Neuronal stem cell (in vitro differentiated cells): ENCODE results near the gene FAM177B.
"Not testable (repeated sequence)": the region's sequence is repeated elsewhere in the genome, so short reads cannot be mapped to it uniquely, and the experiment has no call there.

Experiments used
- DNase-seq: peaks from one replicate; pipeline ENCODE4 v3.0.0-alpha.2; 2013; ENCODE audit warnings: low spot score
- H2AFZ ChIP-seq: one replicate; pipeline ENCODE4 v1.6.1; 2013; ENCODE audit warnings: mild to moderate bottlenecking, low read length, inconsistent platforms
- H2AK5ac ChIP-seq: 2 replicates; pipeline ENCODE4 v1.6.1; 2013; ENCODE audit warnings: low read depth, mild to moderate bottlenecking, inconsistent platforms, low read length, moderate library complexity, mixed read lengths
- H2BK120ac ChIP-seq: 2 replicates; pipeline ENCODE4 v1.6.1; 2013; ENCODE audit warnings: low read depth, mild to moderate bottlenecking, inconsistent platforms, low read length, moderate library complexity, mixed read lengths
- H2BK12ac ChIP-seq: one replicate; pipeline ENCODE4 v1.6.1; 2013; ENCODE audit warnings: low read length, inconsistent platforms
- H2BK15ac ChIP-seq: 2 replicates; pipeline ENCODE4 v1.6.1; 2013; ENCODE audit warnings: mild to moderate bottlenecking, low read length, inconsistent platforms, mixed read lengths
- H2BK5ac ChIP-seq: one replicate; pipeline ENCODE4 v1.6.1; 2013; ENCODE audit warnings: inconsistent platforms, mild to moderate bottlenecking, low read length, moderate library complexity
- H3K14ac ChIP-seq: one replicate; pipeline ENCODE4 v1.6.1; 2013; ENCODE audit warnings: low read length, inconsistent platforms
- H3K18ac ChIP-seq: 2 replicates; pipeline ENCODE4 v1.6.1; 2013; ENCODE audit warnings: low read length, inconsistent platforms
- H3K23ac ChIP-seq: 2 replicates; pipeline ENCODE4 v1.6.1; 2013; ENCODE audit warnings: low read depth, mild to moderate bottlenecking, mixed read lengths, low read length, inconsistent platforms; ENCODE audit not compliant: poor library complexity
- H3K27ac ChIP-seq: replicated peaks from 3 replicates; pipeline ENCODE4 v1.5.1; 2013; ENCODE audit warnings: low read length, inconsistent platforms
- H3K27me3 ChIP-seq, 3 experiments: 2 replicates each; pipeline ENCODE4 v1.6.1; 2013; ENCODE audit warnings: low read length in 3 of 3, mild to moderate bottlenecking in 2 of 3, inconsistent platforms in 1 of 3, low read depth in 1 of 3, mixed read lengths in 1 of 3, moderate library complexity in 1 of 3; ENCODE audit not compliant: control insufficient read depth in 3 of 3, insufficient read depth in 3 of 3
- H3K36me3 ChIP-seq, 2 donors: replicated peaks in 1 of 2; 2 replicates each; pipeline ENCODE4 v1.6.1; 2013; ENCODE audit warnings: low read length in 2 of 2; ENCODE audit not compliant: control insufficient read depth in 2 of 2, insufficient read depth in 2 of 2
- H3K4ac ChIP-seq: 2 replicates; pipeline ENCODE4 v1.6.1; 2013; ENCODE audit warnings: inconsistent platforms, mild to moderate bottlenecking, low read length, moderate library complexity
- H3K4me1 ChIP-seq, 2 donors: 1 replicate in 1 of 2; 2 replicates in 1 of 2; pipeline ENCODE4 v1.6.1; 2013; ENCODE audit warnings: low read length in 2 of 2, low read depth in 1 of 2; ENCODE audit not compliant: control insufficient read depth in 2 of 2, insufficient read depth in 1 of 2
- H3K4me2 ChIP-seq: one replicate; pipeline ENCODE4 v1.6.1; 2013; ENCODE audit warnings: mild to moderate bottlenecking, low read length, inconsistent platforms; ENCODE audit not compliant: insufficient read depth, poor library complexity, severe bottlenecking
- H3K4me3 ChIP-seq, 2 donors: 2 replicates each; pipeline ENCODE4 v1.5.1; 2013; ENCODE audit warnings: low read length in 2 of 2, mild to moderate bottlenecking in 2 of 2, inconsistent platforms in 1 of 2, moderate library complexity in 1 of 2
- H3K79me1 ChIP-seq: one replicate; pipeline ENCODE4 v1.6.1; 2013; ENCODE audit warnings: low read depth, mild to moderate bottlenecking, inconsistent platforms, low read length, moderate library complexity
- H3K9ac ChIP-seq: one replicate; pipeline ENCODE4 v1.6.1; 2013; ENCODE audit warnings: mild to moderate bottlenecking, low read depth, low read length, inconsistent platforms; ENCODE audit not compliant: poor library complexity
- H3K9me3 ChIP-seq, 2 donors: replicated peaks in 1 of 2; 2 replicates each; pipeline versions ENCODE3 to v1.6.1; 2013; ENCODE audit warnings: low read length in 2 of 2, mild to moderate bottlenecking in 2 of 2, inconsistent platforms in 1 of 2, low read depth in 1 of 2, mixed read lengths in 1 of 2, moderate library complexity in 1 of 2; ENCODE audit not compliant: control insufficient read depth in 2 of 2, insufficient read depth in 1 of 2
- H4K8ac ChIP-seq: one replicate; pipeline ENCODE4 v1.6.1; 2013; ENCODE audit warnings: low read depth, mild to moderate bottlenecking, inconsistent platforms, low read length, moderate library complexity
- H4K91ac ChIP-seq: one replicate; pipeline ENCODE4 v1.6.1; 2013; ENCODE audit warnings: low read length, low read depth, mild to moderate bottlenecking, inconsistent platforms; ENCODE audit not compliant: poor library complexity
- WGBS, 2 donors: extraction: QIAGEN DNeasy Blood & Tissue Kit; methylation state at CpG; one replicate each; pipeline ENCODE4 v1.1.7; 2013; ENCODE audit warnings: missing lambda C conversion rate in 2 of 2, mixed read lengths in 1 of 2; ENCODE audit not compliant: insufficient read length in 2 of 2, insufficient replicate concordance in 1 of 2; ENCODE audit errors: extremely low coverage in 2 of 2; 5-methylcytosine and 5-hydroxymethylcytosine counted together

FAM177B gene

GRCh38 chr1:222757646-222758268, 20.8 kb downstream of the FAM177B start:
- no peak for DNase-seq
- H2BK120ac ChIP-seq: no peak overlapping the region
- no peak overlapping the region for H2AFZ ChIP-seq

GRCh38 chr1:222759451-222760035, 22.5 kb downstream of the FAM177B start:
- Histone ChIP-seq H4K91ac (no peak overlapping the region), H3K79me1 (no peaks in the 10 kb centered on the region), H2BK12ac (no peak overlapping the region), H2BK15ac (no peak overlapping the region), H3K14ac (no peak overlapping the region), H3K4me2 (no peak overlapping the region), H3K36me3 (no peaks in the 10 kb centered on the region), H3K4ac (no peak overlapping the region), H3K23ac (no peak overlapping the region), H3K18ac (no peak overlapping the region), H3K4me3 (no peak overlapping the region), H4K8ac (no peak overlapping the region), H2AK5ac (no peak overlapping the region), H3K27ac (no peak overlapping the region), H3K4me1 (no peaks in the 10 kb centered on the region), H2BK5ac (no peak overlapping the region), H2BK120ac (no peak overlapping the region), H2AFZ (no peak overlapping the region), H3K9me3 (no peaks in the 10 kb centered on the region), H3K9ac (no peak overlapping the region), H3K27me3 (peaks cover 0 to 2% (median 0%) of the 10 kb centered on the region in 3 experiments)
- DNase-seq: no peak
- WGBS, 2 donors: no CpG with 5 or more reads among the region's 5 CpGs

More at GRCh38 chr1:222757646-222758268, 20.8 kb downstream of the FAM177B start:
- Histone ChIP-seq H4K8ac (no peak overlapping the region), H4K91ac (no peak overlapping the region), H3K4ac (no peak overlapping the region), H3K9me3 (no peaks in the 10 kb centered on the region), H3K14ac (no peak overlapping the region), H3K36me3 (no peaks in the 10 kb centered on the region), H3K4me3 (no peak overlapping the region), H3K79me1 (no peaks in the 10 kb centered on the region), H3K4me2 (no peak overlapping the region), H3K27ac (no peak overlapping the region), H2BK5ac (no peak overlapping the region), H2AK5ac (no peak overlapping the region), H3K23ac (no peak overlapping the region), H2BK12ac (no peak overlapping the region), H2BK15ac (no peak overlapping the region), H3K4me1 (no peaks in the 10 kb centered on the region), H3K9ac (no peak overlapping the region), H3K27me3 (peaks cover 0 to 2% (median 0%) of the 10 kb centered on the region in 3 experiments), H3K18ac (no peak overlapping the region)
- WGBS, 2 donors: no CpG with 5 or more reads among the region's 10 CpGs

GRCh38 chr1:222761083-222761482, 24.1 kb downstream of the FAM177B start:
- Histone ChIP-seq H3K27me3 (no peaks in the 10 kb centered on the region), H3K9ac (no peak overlapping the region), H2BK5ac (no peak overlapping the region), H3K4ac (no peak overlapping the region), H3K27ac (no peak overlapping the region), H4K91ac (no peak overlapping the region), H2BK12ac (no peak overlapping the region), H3K9me3 (no peaks in the 10 kb centered on the region), H4K8ac (no peak overlapping the region), H3K14ac (no peak overlapping the region), H2BK15ac (no peak overlapping the region), H3K4me3 (no peak overlapping the region), H3K79me1 (no peaks in the 10 kb centered on the region), H2BK120ac (no peak overlapping the region), H3K36me3 (no peaks in the 10 kb centered on the region), H3K4me2 (no peak overlapping the region), H2AFZ (no peak overlapping the region), H3K23ac (no peak overlapping the region), H3K4me1 (no peaks in the 10 kb centered on the region), H2AK5ac (no peak overlapping the region), H3K18ac (no peak overlapping the region)
- no peak for DNase-seq
- no CpG with 5 or more reads among the region's 1 CpG for WGBS, 2 donors

- not testable (repeated sequence) for DNase-seq, H3K14ac ChIP-seq, H4K8ac ChIP-seq, H2BK5ac ChIP-seq, H3K27ac ChIP-seq, H3K23ac ChIP-seq, H3K18ac ChIP-seq, H2BK12ac ChIP-seq, H3K9ac ChIP-seq, H3K4ac ChIP-seq, H3K36me3 ChIP-seq, H3K27me3 ChIP-seq, H3K4me2 ChIP-seq, H3K4me3 ChIP-seq, H3K4me1 ChIP-seq, H3K9me3 ChIP-seq, H2AFZ ChIP-seq, H2AK5ac ChIP-seq, H2BK15ac ChIP-seq, H3K79me1 ChIP-seq, H2BK120ac ChIP-seq, H4K91ac ChIP-seq
- no CpG with 5 or more reads among the region's 4 CpGs for WGBS, 2 donors
Measured at GRCh38 chr1:222762178-222762577, 25.2 kb downstream of the FAM177B start.
